Activated naive CD4-positive, alpha-beta T cell (primary cell): ENCODE data around the gene LIPG.
"Not testable (repeated sequence)": the region's sequence is repeated elsewhere in the genome, so short reads cannot be mapped to it uniquely, and the experiment has no call there.

Source experiments
- DNase-seq, 4 experiments: peaks; one replicate each; lab custom pipeline; 2025; lab: John Stamatoyannopoulos, UW

Gene LIPG

DNA sequence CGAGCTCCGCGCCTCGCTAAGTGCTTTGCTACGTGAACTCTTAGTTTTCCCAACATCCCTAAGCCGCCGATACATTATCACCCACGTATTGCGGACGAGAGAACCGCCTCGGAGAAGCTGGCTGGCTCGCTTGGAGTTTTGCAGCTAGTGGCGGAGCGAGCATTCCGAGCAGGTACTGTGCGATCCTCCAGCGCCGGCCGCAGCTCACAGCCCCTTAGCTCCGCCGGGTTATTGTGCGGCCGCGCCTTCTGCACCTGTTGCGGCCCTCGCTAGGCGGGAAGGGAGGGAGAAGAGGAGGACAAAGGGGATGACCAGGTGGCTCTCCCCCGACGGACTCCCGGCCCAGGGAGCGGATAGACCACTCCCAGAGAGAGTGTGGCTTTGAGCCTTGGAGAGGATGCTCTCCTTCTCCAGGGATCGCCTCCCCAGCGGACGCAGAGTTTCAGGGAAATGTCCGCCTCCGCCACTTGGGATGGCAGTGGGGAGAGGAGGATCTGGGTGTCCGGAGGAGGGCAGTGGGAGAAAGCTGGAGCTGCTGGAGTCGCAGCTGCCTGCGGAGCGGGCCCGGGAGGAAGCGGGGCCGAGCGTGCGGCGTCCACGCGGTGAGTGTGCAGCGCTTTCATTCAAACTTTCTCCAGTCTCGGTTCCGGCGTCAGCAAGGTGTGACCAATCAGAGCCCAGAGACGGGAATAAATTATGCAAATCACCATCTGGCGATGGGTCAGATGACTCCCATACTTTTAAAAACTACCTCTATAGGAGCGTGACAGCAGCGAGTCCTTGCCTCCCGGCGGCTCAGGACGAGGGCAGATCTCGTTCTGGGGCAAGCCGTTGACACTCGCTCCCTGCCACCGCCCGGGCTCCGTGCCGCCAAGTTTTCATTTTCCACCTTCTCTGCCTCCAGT, at the start of gene LIPG:
Gene LIPG, plus strand, starts transcription at position 769 of the 905 bp plus-strand sequence. CDS start 252 bp downstream, outside the sequence.
- no peak for DNase-seq

- DNase-seq = not testable (repeated sequence)
These were observed 49.0 kb upstream of the LIPG start for GRCh38 chr18:49512876-49513275.

GRCh38 chr18:49514577-49514976, 47.3 kb upstream of the LIPG start:
- DNase-seq = no peak

GRCh38 chr18:49515003-49515402, 46.9 kb upstream of the LIPG start:
- not testable (repeated sequence) for DNase-seq

- DNase-seq = no peak
These were observed 46.3 kb upstream of the LIPG start for GRCh38 chr18:49515516-49515915.

GRCh38 chr18:49517483-49517882, 44.4 kb upstream of the LIPG start:
- DNase-seq = no peak

- no peak for DNase-seq
These were observed 42.5 kb upstream of the LIPG start for GRCh38 chr18:49519101-49519971.

GRCh38 chr18:49520661-49521145, 41.2 kb upstream of the LIPG start:
- DNase-seq = no peak

GRCh38 chr18:49521216-49521835, 40.5 kb upstream of the LIPG start:
- DNase-seq = no peak

- DNase-seq = not testable (repeated sequence)
These were observed 38.2 kb upstream of the LIPG start for GRCh38 chr18:49523580-49524093.

- DNase-seq = no peak
These were observed 37.5 kb upstream of the LIPG start for GRCh38 chr18:49524349-49524748.

- DNase-seq = no peak
These were observed 36.9 kb upstream of the LIPG start for GRCh38 chr18:49524951-49525350.

DNA sequence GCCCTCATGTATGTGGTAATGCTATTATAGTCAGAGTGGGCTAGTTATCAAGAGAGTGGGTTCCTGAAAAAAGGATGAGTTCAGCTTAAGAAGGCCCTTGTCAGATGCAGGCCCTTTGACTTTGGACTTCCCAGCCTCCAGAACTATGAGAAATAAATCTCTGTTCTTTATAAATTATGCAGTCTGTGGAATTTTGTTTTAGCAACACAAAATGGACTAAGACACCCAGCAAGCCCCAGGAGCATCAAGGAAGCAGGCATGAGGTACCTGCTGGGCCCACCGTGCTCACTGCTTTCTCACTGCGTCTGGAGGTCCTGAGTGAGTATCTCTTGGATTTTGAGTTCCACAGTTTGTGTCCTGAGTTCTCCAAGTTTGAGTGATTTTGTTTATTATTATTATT, 35.9 kb upstream of the LIPG start:
- no peak for DNase-seq

GRCh38 chr18:49527631-49528327, 34.1 kb upstream of the LIPG start:
- DNase-seq = no peak

- no peak for DNase-seq
These were observed 32.3 kb upstream of the LIPG start for GRCh38 chr18:49529596-49529995.

DNA sequence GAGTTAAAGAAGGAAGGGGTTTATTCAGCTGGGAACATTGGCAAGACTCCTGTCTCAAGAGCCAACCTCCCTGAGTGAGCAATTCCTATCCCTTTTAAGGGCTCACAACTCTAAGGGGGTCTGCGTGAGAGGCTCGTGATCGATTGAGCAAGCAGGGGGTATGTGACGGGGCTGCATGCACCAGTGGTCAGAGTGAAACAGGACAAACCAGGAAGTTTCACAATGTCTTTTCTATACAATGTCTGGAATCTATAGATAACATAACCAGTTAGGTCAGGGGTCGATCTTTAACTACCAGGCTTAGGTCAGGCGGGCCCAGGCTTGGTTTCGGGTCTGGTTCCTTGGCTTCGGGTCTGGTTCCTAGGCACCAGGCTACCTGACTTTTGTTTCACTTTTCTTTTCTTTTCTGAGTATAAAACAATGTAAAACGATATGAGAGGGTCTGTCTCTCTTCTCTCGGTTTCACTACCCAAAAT, 30.1 kb upstream of the LIPG start:
- DNase-seq = no peak

GRCh38 chr18:49534846-49535601, 26.8 kb upstream of the LIPG start:
- no peak for DNase-seq

- DNase-seq = no peak
These were observed 24.5 kb upstream of the LIPG start for GRCh38 chr18:49537232-49537896.

GRCh38 chr18:49544362-49544761, 17.5 kb upstream of the LIPG start:
- DNase-seq = no peak

DNA sequence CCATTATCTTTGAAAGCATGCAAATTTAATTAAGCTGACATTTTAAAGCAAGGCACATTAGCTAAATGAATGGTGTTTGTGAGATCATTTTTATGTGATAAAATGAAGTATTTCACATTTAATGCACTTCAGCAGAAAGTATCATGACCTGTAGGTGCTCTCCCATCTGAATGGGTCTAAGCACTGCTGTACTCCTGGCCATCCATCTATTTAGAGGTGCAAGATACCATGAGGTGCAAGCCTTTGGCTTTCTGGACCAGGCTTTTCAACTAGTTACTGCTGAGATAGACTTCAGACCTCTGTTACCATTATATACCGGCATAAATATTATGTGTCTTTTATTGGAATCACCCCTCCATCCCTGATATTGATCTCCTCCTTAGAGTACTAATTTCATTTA, 15.6 kb upstream of the LIPG start:
- no peak for DNase-seq
